ENCODE results near the gene NR1H4.
"Not testable (repeated sequence)": the region's sequence is repeated elsewhere in the genome, so short reads cannot be mapped to it uniquely, and the experiment has no call there.

NR1H4 gene

GRCh38 chr12:100573292-100574186 lies 99.9 kb downstream of the NR1H4 start, which contains the start of gene GAS2L3:
TSS of gene GAS2L3 (plus strand) at chr12:100573684. CDS start at chr12:100594905, 21,221 bp downstream.
- peak; percentile 59 for DNase-seq

- DNase-seq: no peak
Observed at GRCh38 chr12:100574187-100575074, 100.8 kb downstream of the NR1H4 start.

- no peak for DNase-seq
Observed at GRCh38 chr12:100576331-100577036, 102.8 kb downstream of the NR1H4 start.

- DNase-seq: no peak
Observed at GRCh38 chr12:100578923-100579322, 105.3 kb downstream of the NR1H4 start.

- DNase-seq: no peak
Observed at GRCh38 chr12:100579844-100580243, 106.2 kb downstream of the NR1H4 start.

- DNase-seq: no peak
Observed at GRCh38 chr12:100584256-100584655, 110.6 kb downstream of the NR1H4 start.

- no peak for DNase-seq
Observed at GRCh38 chr12:100591979-100592378, 118.3 kb downstream of the NR1H4 start.

- no peak for DNase-seq
Observed at GRCh38 chr12:100593490-100593889, 119.8 kb downstream of the NR1H4 start.

- DNase-seq: no peak
Observed at GRCh38 chr12:100601626-100602025, 128.0 kb downstream of the NR1H4 start.

- DNase-seq: not testable (repeated sequence)
Observed at GRCh38 chr12:100602997-100603396, 129.3 kb downstream of the NR1H4 start.

GRCh38 chr12:100608776-100609175 lies 135.1 kb downstream of the NR1H4 start:
- no peak for DNase-seq

GRCh38 chr12:100610666-100611430 lies 137.2 kb downstream of the NR1H4 start:
- DNase-seq: no peak

- DNase-seq: no peak
Observed at GRCh38 chr12:100612606-100613005, 138.9 kb downstream of the NR1H4 start.

Measured in CD4-positive, alpha-beta T cell treated with Interleukin-17A for 4 hours (primary cell).